HFFc6 (cell line): ENCODE results near the gene ID2. TPM values are rescaled to one million over a fixed set of nuclear protein-coding genes. Genes with fewer than 3 reads are reported as not detected.

ENCODE experiments used
- DNase-seq: peaks from one replicate; pipeline ENCODE4 v3.0.0-alpha.2; 2018
- H3K27ac Mint-ChIP-seq: 2 replicates; pipeline ENCODE4 v1.8.0; 2020; ENCODE audit warnings: mild to moderate bottlenecking, mixed read lengths
- H3K27me3 Mint-ChIP-seq: 2 replicates; pipeline ENCODE4 v1.8.0; 2021; ENCODE audit warnings: mild to moderate bottlenecking, moderate library complexity, mixed read lengths; ENCODE audit not compliant: insufficient read depth
- H3K36me3 Mint-ChIP-seq: 2 replicates; pipeline ENCODE4 v1.8.0; 2021; ENCODE audit warnings: low read depth, mixed read lengths
- H3K4me1 Mint-ChIP-seq: 2 replicates; pipeline ENCODE4 v1.8.0; 2020; ENCODE audit warnings: low read depth, mixed read lengths
- H3K4me3 Mint-ChIP-seq: 2 replicates; pipeline ENCODE4 v1.8.0; 2020; ENCODE audit warnings: mild to moderate bottlenecking, moderate library complexity, mixed read lengths
- H3K9me3 Mint-ChIP-seq: 2 replicates; pipeline ENCODE4 v1.8.0; 2020; ENCODE audit warnings: mild to moderate bottlenecking, mixed read lengths
- CTCF ChIP-seq: fragments of 200-600 bp; sonication (generic); IDR thresholded peaks from 2 replicates; pipeline ENCODE4 v1.5.0; 2021; ENCODE audit warnings: antibody characterized with exemption, mild to moderate bottlenecking
- total RNA-seq, 6 experiments: library from RNA; stranded (reverse); fragmentation: NEBNext Ultra II Directional; extraction: Animal tissue kit (Norgen Biotek cat#: 25700); gene quantifications; 2 replicates in 1 of 6; 3 replicates in 5 of 6; pipeline ENCODE4 v1.2.3, GENCODE V29; 2021

Gene ID2
- total RNA-seq, 6 experiments from 2014 or later = 81.3 to 97.1 (median 88.1) TPM

GRCh38 chr2:8675543-8675942, 6.3 kb upstream of the ID2 start:
- TF ChIP-seq CTCF = no peak
- Mint-ChIP-seq H3K4me1 (peaks cover 33% of the 10 kb centered on the region), H3K9me3 (peaks cover 19% of the 10 kb centered on the region), H3K27me3 (peaks cover 3% of the 10 kb centered on the region), H3K36me3 (peaks cover 16% of the 10 kb centered on the region), H3K27ac (no peak overlapping the region), H3K4me3 (no peak overlapping the region)
- DNase-seq = no peak

GRCh38 chr2:8676191-8676920, 5.5 kb upstream of the ID2 start:
- no peak for TF ChIP-seq CTCF
- Mint-ChIP-seq H3K27ac (peak overlapping the region; percentile 98), H3K4me1 (peaks cover 40% of the 10 kb centered on the region), H3K27me3 (peaks cover 2% of the 10 kb centered on the region), H3K36me3 (peaks cover 16% of the 10 kb centered on the region), H3K4me3 (peak overlapping the region; percentile 90), H3K9me3 (peaks cover 19% of the 10 kb centered on the region)
- peak; percentile 77 for DNase-seq

GRCh38 chr2:8676921-8677645, 4.8 kb upstream of the ID2 start:
- Mint-ChIP-seq H3K9me3 (peaks cover 21% of the 10 kb centered on the region), H3K4me1 (peaks cover 40% of the 10 kb centered on the region), H3K27ac (peak overlapping the region; percentile 98), H3K36me3 (peaks cover 19% of the 10 kb centered on the region), H3K4me3 (peak overlapping the region; percentile 90), H3K27me3 (peaks cover 5% of the 10 kb centered on the region)
- TF ChIP-seq CTCF = no peak
- no peak for DNase-seq

GRCh38 chr2:8677646-8678592, 3.9 kb upstream of the ID2 start:
- H3K36me3 Mint-ChIP-seq = peaks cover 27% of the 10 kb centered on the region
- peaks cover 10% of the 10 kb centered on the region for H3K27me3 Mint-ChIP-seq
- H3K27ac Mint-ChIP-seq = peak overlapping the region; percentile 98
- TF ChIP-seq CTCF = no peak
- H3K9me3 Mint-ChIP-seq = peaks cover 29% of the 10 kb centered on the region
- H3K4me3 Mint-ChIP-seq = peak overlapping the region; percentile 90
- H3K4me1 Mint-ChIP-seq = peaks cover 40% of the 10 kb centered on the region
- DNase-seq = peak; percentile 53

GRCh38 chr2:8678731-8679566, 2.9 kb upstream of the ID2 start:
- Mint-ChIP-seq H3K27me3 (peaks cover 10% of the 10 kb centered on the region), H3K4me1 (peaks cover 40% of the 10 kb centered on the region), H3K27ac (peak overlapping the region; percentile 98)

More at GRCh38 chr2:8678731-8679566, 2.9 kb upstream of the ID2 start:
- peaks cover 30% of the 10 kb centered on the region for H3K36me3 Mint-ChIP-seq
- DNase-seq = peak; percentile 93
- peaks cover 23% of the 10 kb centered on the region for H3K9me3 Mint-ChIP-seq
- peak; percentile 41; the same call in 1 of the 2 replicates for TF ChIP-seq CTCF
- H3K4me3 Mint-ChIP-seq = peak overlapping the region; percentile 90
